Inflammatory macrophage treated with lipopolysaccharide for 1 hour (primary cell): Measurements from ENCODE around the gene MCUR1.
"Not testable (repeated sequence)": the region's sequence is repeated elsewhere in the genome, so short reads cannot be mapped to it uniquely, and the experiment has no call there.

Source experiments
- DNase-seq, 2 donors: peaks; one replicate each; pipeline ENCODE4 v3.0.0-alpha.2; 2020 to 2022

The MCUR1 gene

DNA sequence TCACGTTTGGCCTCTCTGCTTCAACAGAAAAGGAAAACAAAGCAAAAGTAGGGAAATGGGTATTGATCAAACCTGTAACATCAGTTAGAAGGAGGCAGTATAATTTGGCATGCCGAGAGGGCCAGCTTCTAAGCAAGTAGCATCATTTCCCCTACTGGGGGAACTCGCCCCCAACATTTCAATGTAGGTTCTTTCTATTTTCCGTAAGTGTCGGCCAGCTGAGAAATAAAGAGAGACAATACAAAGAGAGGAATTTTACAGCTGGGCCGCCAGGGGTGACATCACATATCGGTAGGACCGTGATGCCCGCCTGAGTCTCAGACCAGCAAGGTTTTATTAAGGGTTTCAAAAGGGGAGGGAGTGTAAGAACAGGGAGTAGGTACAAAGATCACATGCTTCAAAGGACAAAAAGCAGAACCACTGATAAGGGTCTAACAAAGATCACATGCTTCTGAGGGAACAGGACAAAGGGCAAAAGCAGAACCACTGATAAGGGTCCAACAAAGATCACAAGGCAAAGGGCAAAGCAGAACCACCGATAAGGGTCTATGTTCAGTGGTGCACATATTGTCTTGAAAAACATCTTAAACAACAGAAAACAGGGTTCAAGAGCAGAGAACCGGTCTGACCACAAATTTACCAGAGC, 14.4 kb upstream of the MCUR1 start:
- DNase-seq = not testable (repeated sequence)

DNA sequence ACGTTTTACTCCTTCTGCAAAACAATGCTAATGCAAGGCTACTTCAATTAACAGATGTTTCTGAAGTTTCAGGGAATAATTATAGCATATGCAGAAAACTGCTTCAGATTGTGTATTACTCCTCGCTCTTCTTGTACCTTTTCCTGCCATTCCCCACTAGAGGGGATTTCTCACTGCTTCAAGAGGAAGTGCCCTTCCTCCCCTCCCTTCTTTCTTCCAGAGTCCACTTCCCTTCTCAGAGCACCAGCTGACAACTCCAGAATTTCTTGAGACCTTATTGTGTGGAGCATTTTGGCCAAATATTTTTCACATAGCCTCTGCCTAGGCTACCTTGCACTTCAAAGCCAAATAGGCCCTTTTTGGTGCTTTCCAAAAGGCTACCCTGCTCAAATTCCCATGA, 12.7 kb upstream of the MCUR1 start:
- DNase-seq = no peak

DNA sequence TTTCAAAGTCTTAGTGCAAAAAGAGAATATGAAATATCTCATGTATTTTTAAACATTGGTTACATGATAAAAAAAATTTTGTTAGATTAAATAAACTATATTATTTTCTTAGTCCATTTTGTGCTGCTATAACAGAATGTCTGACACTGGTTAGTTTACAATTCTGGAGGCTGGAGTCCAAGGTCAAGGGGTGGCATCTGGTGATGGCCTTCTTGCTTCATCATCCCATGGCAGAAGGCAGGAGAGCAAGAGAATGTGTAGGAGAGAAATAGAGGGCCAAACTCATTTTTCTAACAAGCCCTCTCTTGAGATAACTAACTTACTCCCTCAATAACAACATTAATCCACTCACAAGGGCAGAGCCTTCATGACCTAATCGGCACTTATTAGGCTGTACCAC, 11.5 kb upstream of the MCUR1 start:
- DNase-seq = no peak

DNA sequence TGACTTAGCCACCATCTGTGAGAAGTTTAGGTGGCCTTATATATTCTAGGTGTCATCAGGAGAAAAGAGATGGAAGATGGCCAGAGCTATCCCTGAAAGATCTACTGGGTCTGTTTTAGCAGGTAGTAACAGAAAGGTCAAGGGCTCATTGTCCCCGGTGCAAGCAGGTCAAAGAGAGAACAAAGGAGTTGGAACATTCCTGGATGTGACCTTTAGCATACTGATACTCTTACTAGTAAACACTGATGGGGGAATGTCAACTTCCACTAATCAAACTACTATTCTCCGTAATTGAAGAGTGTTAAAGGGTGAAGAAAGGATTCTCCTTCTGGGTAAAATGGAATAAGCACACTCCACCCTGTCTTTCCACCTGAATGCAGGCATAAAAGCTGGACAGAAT, 4.0 kb upstream of the MCUR1 start:
- DNase-seq = no peak

DNA sequence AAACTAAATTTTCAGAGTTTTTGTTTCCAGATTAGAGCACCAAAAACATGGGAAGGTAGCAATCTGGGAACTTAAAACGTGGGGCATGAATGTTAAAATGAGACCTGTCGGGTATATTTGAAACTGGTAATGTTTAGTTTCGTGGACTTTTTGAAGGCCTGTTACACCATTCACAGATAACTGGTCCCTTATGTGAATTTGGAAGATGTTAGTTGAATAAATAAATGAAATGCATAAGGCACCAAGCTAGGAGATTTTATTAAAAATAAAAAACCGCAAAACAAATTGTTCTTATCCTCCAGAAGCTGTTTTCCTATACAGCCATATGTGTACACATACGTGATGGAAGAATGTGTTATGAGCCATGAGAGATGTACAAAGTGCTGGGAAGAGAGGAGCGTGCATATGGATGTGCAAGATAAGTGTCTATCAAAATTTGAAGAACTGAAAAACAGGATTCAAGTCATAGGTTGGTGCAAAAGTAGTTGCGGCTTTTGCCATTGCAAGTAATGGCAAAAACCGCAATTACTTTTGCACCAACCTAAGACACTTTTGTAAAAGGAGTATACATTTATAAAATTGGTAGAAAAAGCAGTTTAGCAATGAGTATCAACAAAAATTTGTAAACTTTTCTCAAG, 700 bp upstream of the MCUR1 start:
- DNase-seq = no peak

DNA sequence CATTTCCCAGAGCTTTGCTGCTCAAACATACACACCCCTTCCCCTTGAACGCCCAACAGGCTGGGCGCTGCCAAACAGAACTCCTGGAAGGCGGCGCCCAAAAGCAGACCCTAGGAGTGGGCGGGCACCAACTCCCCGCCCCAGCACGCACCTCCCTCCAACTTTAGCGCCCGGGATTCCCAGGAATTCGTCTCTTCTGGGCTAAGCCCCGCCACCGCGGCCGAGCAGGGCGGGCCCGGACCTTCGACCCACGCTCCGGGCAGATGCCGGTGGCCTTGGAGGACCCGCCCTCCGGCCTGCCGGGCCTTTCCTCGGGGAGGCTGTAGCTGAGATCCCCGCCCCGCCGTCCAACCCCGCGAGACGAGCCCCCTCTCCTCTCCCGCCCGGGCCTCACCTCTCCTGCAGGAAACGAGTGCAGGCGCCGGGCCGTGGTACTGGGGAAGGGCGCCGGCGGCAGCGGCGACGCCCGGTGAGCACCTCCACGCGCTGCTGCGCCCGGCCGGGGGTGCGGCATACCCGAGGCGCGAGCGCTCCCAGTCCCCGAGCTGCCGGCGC, 659 bp downstream of the MCUR1 start:
- peak; percentile 30 to 64 for DNase-seq

DNA sequence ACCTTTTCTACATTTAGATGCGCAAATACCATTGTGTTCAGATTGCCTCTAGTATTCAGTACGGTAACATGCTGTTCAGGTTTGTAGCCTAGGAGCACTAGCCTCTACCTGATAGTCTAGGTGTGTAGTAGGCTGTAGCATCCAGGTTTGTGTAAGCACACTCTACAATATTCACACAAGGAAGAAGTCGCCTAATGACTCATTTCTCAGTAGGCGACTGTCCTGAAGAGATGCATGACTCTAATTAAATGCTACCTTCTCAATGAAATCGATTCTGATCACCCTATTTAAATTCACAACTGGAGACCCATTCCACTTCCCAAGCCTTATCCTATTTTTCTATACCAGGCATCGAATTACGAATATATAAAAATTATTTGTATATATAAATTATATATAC, 1.3 kb downstream of the MCUR1 start:
- DNase-seq = peak in 1 of 2 donors; percentile 14

DNA sequence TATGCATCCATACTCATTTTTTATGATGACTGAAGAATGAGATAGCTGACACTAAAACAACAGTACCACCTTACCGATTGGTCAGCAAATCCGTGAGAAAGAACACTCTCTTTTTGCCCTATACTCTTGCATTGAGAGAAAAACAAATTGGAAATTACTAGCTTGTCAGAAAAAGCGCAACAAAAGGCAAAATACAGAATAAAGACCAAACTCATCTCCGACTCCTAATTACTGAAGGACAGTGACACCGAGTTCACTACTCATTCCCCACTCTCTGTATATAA, 2.1 kb downstream of the MCUR1 start:
- DNase-seq = no peak

DNA sequence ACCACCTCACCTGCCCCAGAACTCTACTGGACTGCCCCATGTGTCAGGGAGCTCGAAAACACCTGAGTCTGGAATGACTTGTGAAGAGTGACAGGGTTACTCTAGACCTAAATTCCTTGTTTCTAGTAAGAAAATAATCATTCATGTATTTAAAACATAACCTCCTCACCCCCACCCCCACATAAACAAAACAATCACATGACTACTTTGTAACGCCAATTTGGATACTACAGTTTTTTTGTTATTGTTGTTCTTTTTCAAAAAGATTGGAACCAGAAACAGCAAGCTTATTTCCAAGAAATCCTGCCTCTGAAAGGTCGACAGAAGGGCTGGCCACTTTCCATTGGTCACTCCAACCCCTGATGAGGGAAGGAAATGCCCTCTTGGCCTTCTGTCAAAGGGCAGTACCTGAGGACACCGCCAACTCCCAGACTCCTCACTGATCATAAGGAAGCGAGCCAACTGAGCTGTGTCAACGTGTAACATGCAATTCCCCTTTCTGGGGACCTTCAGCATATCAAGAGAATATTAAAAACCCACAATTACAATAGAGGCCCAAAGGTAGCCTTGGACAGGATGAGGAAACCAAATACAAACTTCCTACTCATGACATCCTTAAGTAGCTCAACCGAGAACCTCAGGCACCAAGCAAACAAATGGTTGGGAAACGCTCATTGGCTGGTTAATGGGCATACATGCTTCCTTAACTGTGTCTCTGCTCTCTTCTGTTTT, 2.6 kb downstream of the MCUR1 start:
- DNase-seq = peak in 1 of 2 donors; percentile 29

DNA sequence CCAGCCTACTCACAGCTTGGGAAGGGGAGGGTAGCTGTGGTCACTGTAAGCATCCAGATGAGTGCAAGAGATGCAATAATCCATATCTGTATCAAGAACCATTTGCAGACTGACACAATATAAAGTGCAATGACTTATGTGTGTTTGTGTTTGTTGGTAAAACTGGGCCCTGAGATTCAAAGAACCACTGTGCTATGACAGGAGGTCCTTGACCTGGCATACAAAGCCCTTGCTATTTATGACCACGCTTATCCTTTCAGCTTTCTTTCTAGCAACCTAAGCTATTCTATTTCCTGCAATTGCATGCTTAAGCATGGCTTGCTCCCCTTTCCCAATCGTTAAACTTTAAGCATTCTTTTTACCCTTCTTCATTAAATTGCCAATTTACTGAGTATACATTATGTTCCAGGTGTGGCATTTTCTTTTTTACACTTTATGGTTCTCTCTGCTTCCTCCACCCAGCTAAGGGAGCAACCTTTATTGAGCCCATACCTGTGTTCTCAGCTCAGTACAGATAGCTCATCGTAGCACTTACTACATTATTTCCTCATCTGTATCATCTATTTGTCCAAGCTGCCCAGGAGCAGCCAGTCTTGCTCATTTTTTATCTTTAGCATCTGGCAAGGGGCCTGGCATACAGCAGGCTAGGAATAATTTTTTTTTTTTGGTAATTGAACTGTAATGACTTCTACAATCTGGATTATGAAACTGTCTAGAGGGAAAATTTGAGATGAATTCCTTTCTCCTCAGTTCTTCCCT, 3.5 kb downstream of the MCUR1 start:
- peak in 1 of 2 donors; percentile 15 for DNase-seq

DNA sequence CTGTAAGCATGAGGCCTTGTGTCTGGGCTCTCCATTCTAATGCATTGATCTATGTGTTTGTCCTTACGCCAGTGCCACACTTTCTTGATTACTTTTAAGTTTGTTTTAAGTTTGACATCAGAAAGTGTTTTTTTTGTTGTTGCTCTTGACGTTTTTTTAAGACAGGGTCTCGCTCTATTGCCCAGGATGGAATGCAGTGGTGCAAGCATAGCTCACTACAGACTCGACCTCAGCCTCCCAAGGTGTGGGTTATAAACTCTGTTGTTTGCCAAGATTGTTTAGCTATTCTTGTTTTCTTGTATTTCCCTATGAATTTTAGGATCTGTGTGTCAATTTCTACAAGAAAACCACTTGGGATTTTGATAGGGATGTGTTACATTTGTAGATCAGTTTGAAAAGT, 5.6 kb downstream of the MCUR1 start:
- no peak for DNase-seq

DNA sequence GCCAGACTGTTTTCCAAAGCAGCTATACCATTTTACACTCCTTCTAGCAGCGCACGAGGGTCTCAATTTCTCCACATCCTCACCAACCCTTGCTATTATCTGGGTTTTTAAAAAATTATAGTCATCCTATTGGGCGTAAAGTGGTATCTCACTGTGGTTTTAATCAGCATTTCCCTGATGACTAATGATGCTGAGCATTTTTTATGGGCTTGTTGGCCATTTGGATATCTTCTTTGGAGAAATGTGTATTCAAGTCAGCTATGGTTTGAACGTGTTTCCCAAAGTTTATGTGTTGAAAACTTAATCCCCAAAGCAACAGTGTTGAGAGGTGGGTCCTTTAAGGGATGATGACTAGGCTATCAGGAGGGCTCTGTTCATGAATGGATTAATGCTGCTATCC, 6.7 kb downstream of the MCUR1 start:
- DNase-seq = no peak

DNA sequence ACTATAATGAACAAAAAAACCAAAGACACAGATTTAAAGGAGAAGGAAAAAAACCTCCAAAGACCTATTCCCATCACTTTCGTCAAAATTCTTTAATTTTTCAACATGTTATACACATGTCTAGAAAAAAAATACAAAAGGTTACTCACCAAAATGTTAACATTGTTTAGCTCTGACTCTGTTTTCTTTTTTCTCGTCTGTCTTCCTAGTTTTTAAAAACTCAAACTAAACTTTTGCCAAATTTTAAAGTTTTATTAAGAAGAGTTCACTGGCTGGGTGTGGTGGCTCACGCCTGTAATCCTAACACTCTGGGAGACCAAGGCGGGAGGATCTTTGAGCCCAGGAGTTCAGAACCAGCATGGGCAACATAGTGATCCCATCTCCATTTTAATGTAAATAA, 10.8 kb downstream of the MCUR1 start:
- no peak for DNase-seq

DNA sequence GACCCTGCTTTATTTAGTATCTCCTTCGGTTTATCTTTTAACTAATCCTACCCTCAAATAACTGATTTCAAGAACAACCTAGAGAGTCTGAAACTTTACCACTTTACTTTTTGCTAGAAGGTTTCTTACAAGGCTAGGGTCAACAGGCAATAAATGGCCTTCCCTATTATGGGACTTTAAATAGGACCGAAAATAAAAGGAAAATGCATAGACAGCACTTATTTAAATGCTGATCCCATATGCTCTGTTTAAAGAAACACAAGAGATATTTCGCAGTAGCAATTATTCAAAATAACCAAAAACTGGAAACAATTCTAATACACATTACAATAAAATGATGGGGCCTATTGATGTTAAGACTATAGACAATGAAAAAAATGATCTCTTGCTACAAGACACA, 13.7 kb downstream of the MCUR1 start:
- DNase-seq = no peak

DNA sequence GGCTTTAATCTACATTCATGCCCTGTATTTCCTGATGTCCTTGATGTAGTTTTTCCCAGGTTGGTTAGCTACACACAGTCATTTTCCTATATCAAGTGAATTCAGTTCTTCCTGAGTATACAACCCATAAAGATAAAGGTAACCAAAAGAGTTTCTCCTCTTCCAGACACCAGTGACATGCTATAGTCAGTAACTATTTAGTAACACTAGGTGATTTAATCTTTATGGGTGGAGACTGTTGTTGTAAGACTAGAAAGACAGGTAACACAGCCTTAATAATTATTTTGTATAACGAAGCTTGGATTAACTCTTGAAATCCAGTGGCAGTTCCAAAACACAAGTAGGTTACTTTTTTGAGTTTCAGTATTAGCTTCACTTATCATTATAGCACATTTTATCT, 17.6 kb downstream of the MCUR1 start:
- no peak for DNase-seq

DNA sequence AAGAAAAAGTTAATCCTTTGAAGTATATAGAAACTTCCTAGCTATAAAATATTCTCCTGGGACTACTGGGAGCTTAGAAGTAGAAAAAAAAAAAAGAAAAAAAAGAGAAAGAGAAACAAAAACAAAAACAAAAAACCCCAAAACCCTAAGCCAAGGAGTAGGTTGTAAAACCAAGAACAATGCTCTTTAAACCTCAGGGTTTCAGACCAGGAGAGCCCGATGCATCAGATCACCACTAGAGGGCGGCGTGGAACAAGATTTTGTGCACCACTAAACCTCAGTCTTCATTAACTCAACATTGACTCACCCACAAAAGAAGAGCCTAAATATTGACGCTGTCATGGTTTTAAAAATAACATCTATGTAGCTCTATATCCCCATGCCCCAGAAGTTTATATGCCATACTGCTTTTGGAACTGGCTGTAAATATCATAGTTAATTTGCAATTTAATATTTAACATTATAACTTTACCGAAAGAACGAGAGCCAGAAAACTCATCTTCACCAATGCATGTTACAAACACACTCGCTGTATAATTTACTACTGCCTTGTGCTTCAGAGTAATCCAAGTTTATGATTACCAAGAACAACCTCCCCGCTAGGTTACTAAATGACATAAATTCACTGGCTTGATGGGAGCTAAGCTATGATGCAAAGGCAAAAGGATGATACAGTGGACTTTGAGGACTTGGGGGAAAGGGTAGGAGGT, 19.2 kb downstream of the MCUR1 start:
- DNase-seq = peak; percentile 57 to 94

DNA sequence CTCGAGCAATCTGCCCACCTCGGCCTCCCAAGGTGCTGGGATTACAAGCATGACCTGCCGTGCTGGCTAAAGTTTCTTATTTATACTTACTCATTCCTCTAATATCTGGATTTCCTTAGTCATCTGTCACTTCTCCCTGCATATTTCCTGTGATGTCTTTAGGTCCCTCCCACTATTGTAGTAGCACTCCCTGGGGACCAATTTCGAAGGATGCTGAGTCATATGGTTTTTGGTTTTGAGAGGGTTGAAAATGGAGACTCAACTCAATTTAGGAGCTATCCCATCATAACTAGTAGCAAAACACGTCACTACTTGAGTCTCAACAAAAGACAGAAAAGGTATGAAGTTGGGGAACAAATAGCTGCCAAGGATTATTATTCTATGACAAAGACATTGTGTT, 20.2 kb downstream of the MCUR1 start:
- no peak for DNase-seq

DNA sequence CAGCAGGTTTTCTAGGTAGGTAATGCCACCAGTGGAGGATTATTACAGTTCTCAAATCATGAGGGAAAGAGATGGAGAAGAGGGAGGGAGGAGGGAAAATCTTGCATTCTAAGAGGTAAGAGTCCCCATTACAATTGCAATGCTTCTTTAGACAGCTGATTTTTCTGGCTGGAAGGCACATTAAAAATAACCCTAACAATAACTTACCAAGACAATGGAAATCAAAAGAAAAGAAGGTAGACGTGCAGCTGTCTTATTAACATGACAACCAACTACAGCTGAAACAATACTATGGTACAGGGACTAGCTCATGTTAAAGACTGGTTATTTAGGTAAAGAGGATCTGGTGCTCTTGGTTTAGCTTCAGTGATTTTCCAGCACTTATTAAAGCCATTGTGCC, 24.6 kb downstream of the MCUR1 start:
- no peak for DNase-seq

DNA sequence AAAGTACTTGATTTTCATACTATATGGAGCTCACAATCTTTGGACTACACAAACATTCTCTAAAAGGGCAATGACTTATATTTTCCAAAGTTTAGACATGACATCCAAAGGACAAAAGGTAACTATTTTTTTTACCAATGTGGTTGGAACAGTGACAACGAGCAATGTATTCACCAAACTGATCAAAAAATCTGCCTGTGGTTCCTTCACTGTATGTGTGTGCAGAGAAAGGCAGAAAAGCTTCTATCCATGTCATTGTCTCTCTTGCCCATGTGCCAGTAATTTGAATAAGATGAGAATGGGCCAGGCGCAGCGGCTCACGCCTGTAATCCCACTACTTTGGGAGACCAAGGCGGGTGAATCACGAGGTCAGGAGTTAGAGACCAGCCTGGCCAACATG, 25.5 kb downstream of the MCUR1 start:
- no peak for DNase-seq

DNA sequence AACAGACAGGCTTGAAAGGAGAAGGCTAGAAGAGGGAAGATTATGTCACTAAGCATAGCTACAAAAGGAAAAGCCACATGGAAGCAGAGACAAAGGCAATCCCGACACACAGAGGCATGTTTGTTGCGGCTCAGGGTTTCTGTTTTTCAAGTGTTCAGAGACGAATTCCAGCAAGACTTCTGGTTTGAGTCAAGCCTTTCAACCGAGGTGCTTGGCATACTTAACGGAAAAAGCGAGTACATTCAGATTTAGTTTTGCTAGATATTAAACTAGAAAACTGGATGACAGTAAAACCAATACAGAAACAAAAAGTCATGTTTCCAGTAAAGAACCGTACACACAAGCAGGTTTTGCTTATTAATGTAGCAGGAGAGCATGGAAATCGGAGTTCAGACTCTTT, 27.2 kb downstream of the MCUR1 start:
- DNase-seq = no peak

DNA sequence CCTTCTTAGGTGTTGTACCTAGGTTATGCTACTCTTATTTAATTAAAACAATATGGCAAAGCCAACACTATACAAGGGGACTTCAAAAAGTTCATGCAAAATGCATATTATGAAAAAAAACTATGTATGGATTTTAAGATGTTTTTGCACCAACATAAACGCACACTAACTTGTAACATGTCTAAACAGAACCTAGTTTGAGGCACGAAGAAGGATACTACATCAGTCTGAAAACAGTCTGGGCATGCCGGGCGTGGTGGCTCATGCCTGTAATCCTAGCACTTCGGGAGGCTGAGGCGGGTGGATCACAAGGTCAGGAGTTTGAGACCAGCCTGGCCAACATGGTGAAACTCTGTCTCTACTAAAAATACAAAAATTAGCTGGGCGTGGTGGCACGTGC, 34.2 kb downstream of the MCUR1 start:
- DNase-seq = not testable (repeated sequence)

DNA sequence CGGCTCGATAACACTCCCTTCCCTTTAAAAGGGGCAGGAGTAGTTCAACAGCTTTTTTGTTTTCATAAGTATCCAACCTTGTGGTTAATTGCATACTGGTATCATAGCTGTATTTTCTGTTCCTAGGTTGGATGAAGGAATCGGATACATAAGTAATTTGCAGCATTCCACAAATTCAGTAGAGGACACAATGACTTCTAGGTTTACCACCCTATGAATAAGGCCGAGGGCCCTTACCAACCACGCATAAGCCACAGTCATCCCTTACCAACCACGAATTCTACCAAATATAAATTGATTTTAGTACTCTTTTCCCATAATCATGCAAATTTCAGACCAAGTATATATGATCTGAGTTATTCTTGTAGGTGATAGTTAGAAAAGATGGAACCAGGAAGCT, 36.3 kb downstream of the MCUR1 start:
- DNase-seq = no peak

DNA sequence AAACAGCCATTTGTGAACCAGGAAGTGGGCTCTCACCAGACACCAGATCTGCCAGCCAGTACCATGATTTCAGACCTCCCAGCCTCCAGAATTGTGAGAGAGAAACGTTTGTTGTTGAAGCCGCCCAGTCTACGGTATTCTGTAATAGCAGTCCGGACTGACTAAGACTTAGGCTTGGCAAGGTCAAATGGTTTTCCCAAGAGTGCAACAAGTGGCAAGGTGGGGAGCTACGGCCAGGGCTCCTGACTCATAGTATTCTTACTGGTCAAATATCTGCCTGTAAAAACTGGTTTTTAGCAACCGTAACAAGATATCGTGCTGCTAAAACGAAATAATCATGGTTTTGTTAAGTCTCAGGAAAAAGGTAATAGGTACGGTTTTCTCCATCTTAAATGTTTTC, 37.8 kb downstream of the MCUR1 start:
- DNase-seq = no peak
